LHCN-M2 (cell line): Measurements from ENCODE around the gene SCN2A. TPM values are rescaled to one million over a fixed set of nuclear protein-coding genes. Genes with fewer than 3 reads are reported as not detected.
"Not testable (repeated sequence)": the region's sequence is repeated elsewhere in the genome, so short reads cannot be mapped to it uniquely, and the experiment has no call there.

Experiments used
- DNase-seq: peaks from one replicate; pipeline ENCODE4 v3.0.0-alpha.2; 2012; ENCODE audit warnings: low read depth
- total RNA-seq: library from RNA; depleted of rRNA; stranded (reverse); fragments of >200 nt; gene quantifications from 2 replicates; pipeline ENCODE4 v1.2.3, GENCODE V29; 2014

The SCN2A gene
- total RNA-seq, 1 experiment from 2014 or later, result 2.3 TPM

DNA sequence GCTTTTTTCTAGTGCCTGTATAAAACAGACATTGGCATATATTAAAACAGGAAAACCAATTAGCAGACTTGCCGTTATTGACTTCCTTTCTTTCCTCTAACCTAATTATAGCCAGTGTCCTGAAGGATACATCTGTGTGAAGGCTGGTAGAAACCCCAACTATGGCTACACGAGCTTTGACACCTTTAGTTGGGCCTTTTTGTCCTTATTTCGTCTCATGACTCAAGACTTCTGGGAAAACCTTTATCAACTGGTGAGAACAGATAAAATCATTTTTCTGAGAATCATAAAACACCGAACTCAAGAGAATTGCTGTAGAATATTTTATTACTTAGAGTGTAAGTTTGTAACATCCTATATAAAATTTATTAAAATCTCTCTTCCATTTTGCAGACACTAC lies 74.3 kb downstream of the SCN2A start:
- no peak for DNase-seq

DNA sequence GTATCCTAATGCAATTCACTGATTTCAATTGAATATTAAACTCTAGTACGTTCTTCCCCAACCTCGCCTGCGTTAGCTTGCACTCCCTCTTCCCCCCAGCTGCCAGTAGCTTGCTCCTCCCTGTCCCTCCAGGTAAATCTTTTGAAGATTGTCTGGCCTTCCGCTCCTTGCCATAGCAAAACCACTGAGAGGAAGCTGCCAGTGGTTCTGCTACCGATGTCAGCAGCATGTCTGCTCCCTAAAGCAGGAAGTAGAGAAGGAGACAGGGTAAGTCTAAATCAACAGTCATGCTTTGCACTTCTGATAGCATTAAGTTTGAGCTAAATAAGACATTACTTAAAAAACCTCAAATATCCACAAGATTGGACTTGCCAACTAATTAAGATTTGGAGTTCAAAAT lies 89.1 kb downstream of the SCN2A start:
- DNase-seq, result no peak

DNA sequence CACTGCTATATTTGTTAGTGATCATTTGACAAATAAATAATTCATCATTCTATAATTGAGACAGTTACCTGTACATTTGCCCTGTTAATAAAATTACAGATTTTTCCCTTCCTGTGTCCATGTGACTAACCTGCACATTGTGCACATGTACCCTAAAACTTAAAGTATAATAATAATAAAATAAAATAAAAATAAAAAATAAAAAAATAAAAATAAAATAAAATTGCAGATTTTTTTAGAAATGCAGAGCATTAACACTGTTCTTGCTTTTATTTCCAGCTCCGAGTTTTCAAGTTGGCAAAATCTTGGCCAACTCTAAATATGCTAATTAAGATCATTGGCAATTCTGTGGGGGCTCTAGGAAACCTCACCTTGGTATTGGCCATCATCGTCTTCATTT lies 105.1 kb downstream of the SCN2A start:
- DNase-seq, result not testable (repeated sequence)

DNA sequence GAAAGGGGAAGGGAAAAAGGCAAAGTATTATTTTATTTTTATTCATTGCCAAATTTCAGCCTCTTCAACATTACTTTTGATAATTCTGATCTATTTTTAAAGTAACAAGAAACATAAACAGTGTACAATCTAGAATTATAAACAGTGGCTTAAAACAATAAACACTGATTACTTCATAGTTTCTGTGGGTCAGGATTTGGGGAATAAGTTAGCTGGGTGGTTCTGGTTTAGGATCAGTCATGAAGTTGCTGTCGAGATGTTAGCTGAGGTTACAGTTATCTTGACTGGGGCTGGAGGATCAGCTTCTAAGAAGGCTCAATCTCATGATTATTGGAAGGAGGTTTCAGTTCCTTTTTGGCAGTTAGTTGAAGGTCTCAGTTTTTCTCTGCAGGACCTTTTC lies 109.2 kb downstream of the SCN2A start:
- peak; percentile 3 for DNase-seq

DNA sequence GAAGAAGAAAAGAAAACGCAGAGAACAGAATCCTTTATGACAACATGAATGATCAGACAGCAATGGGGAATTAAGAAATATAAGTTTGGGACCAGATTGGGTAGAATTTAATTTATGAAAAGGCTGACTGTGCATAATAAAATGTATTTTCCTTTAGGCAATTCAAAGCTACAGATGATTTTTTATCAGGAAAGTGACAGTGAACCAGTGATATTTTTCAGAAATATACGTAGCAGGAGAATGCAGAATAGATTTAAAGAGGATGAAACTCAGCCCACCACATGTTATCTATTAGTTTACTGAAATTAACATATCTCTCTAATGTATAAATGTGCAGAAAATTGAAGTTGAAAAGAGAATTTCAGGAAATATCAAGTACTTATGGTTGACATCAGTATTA lies 110.0 kb downstream of the SCN2A start:
- no peak for DNase-seq

DNA sequence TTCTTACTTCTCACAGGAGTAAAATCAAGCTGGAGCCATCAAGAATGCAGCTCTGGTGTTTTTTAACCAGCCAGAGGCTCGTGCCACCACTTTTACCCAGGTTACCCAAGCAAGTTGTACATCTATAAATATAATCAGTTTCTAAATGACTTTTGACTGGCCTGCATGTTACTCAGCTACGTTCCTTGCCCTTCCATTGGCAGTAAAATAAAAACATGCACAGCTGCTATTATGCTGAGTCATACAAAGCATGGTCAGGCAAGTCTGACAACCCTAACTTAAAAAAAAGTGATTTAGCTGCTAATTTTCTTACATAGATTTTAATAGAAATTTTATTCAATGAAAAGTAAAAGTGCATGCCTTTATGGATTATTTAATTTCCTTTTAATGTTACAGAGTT lies 118.5 kb downstream of the SCN2A start:
- peak; percentile 91 for DNase-seq

DNA sequence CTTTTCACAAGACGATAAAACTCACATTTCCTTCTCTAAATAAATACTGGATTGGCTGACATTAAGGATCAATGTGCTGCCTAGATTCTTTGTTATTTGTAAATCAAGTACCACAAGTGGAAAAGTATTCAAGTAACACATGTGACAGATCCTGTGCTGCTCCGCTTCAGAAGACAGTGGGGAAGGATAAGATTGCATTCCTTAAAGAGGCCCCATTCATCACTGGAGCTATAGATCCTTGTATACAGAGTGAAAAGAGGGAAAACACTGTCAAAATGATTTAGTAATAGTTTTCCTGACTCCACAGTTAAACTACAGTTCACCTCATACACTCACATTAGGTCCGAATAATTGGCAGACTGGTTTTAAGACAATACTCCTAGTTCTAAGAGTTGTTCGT lies 122.3 kb downstream of the SCN2A start:
- DNase-seq, result no peak

DNA sequence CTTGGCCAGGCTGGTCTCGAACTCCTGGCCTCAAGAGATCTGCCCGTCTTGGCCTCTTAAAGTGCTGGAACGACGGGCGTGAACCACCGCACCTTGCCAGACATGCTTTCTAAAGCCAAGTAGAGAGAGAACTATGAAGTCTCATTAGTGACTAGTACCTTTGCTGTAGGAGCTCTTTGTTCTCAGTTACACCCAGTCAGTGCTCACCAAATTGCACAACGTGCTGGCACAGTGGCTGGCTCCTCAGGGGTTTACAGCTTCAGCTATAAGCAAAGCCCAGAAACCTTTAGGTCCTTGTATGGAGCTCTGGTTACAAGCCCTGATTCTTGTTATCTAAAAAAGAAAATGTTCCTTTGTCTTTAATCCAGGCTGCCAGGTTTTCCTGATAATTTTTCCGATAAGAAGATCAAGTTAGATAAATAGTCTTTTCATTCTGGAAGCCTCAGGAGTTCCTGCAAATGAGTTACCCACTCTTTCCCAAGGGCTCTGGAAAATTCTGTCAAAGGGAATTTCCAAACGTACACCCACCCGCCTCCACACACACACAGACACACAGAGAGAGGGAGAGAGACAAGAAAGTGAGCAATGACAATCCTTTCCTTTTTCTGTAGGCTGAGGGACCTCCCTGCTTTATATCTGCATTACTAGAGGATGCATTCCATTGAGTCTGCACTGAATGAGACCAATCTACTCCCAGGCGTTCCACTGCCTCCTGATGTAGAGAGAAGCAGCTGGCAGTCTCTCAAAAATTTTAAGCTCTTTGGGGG lies 130.1 kb downstream of the SCN2A start:
- no peak for DNase-seq

DNA sequence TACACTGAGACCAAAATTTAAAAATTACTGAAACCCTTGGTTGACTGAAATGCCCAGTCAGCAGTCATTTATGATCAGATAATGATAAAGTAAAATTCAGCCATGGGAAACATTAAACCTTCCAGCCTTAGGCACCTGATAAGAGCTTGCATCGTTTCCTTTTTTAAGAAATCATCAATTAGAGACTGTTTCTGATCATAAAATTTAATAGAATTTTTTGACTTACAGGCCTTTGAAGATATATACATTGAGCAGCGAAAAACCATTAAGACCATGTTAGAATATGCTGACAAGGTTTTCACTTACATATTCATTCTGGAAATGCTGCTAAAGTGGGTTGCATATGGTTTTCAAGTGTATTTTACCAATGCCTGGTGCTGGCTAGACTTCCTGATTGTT lies 130.7 kb downstream of the SCN2A start:
- DNase-seq, result no peak

DNA sequence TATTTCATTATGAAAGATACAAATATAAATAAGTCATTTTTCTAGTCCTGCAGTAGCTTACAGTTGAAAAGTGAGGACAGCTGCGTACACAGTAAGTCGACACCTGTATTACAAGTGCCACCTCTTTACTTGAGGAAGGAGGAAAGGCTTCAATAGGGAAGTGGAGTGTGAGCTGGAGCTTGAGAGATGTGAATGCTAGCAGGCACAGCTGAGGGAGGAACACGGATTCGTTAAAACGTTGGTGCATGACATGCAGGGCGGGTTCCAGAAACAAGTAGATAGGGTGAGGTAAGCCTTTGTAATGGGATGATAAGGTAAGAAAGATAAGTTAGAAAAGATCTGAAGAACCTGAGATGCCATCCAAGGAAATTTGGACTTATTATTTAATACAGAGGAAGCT lies 132.1 kb downstream of the SCN2A start:
- DNase-seq, result peak; percentile 18

DNA sequence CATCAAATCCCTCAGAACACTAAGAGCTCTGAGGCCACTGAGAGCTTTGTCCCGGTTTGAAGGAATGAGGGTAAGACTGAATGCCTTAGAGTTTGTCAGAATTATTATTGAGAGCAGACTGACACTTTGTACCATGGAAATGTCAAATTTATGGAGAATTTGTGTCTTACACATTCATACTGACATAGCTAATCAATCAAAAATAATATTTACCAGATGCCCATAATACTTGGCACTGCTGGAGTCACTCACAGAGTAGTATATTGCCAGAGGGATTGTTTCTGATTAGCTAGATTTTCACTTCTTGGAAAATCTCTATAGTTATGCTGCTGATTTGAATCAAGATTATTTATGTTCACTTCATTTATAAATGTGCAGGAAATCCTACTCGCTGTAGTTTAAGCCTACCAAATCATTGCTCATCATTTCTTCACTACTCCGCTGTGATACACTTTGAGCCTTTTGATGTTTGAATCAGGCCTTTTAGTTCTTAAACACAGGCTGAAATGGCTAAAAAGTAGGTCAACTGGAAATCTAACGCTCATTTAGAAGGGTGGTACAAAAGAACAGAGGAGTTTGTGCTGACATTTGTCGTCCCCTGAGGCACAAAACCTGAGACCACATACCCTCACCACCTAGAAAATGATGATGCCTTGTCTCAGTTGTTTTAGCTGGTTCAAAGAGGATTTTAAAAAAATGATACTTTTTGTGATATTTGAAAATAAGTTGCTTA lies 134.2 kb downstream of the SCN2A start:
- DNase-seq, result no peak

DNA sequence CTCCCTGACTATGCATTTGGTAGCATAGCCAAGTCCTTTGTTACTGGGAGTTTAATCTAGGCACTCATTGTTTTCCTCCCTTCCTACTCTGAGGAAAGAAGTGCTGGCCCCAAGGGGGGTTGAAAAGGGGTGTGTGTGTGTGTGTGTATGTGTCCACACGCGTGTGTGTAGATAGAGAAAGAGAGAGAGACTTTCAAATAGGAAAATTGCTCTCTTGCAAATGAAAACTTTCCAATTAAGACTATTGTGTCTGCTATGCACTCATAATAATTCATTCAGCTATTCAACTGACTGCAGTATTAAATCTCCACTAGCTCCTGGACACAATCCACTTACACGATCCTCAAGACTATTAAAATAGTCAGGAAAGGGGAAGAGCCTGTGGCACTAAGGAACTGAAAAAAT lies 137.4 kb downstream of the SCN2A start:
- no peak for DNase-seq

DNA sequence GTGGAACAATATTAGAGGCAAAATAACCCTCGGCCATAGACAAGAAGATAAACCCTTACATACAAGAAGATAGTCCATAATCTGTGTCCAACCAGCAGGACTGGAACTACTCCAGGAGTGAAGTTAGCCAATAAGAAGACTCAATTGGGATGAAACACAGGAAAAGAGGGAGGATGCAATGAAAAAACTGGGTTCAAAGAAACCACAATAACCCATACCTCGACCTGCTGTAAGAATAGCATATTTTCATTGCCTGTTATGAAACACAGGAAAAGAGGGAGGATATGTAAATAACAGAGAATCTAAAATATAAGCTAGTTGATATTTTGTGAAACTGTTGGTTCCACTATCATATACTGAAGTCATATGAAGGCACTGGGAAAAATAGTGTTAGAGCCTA lies 143.1 kb downstream of the SCN2A start:
- DNase-seq, result no peak

DNA sequence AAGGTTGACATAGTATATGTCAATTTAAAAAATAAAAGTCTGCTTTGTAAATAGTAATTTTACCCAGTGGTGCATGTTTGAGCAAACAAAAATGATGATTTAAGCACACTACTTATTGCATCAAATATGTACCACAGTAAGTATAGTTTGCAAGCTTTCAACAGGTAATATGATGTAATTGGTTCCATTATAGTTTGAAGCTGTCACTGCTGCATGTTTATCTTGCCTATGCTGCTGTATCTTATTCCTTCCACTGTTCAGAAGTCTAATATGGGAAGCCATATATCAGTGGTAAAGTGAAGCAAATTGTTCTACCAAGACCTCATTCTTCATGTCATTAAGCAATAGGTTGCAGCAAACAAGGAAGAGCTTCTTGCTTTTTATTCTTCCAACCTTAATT lies 151.7 kb downstream of the SCN2A start:
- no peak for DNase-seq

DNA sequence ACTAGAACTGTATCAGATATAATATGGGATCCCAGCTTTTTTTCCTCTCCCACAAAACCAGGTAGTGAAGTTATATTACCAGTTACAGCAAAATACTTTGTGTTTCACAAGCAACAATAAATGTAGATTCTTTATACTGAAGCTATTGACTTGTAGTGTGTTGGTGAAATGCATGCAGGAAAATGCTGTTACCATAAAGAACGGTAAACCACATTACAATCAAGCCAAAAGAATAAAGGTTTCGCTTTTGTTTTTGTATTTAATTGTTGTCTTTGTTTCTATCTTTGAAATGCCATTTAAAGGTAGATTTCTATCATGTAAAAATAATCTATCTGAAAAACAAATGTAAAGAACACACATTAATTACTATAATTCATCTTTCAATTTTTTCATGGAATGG lies 152.6 kb downstream of the SCN2A start:
- no peak for DNase-seq

DNA sequence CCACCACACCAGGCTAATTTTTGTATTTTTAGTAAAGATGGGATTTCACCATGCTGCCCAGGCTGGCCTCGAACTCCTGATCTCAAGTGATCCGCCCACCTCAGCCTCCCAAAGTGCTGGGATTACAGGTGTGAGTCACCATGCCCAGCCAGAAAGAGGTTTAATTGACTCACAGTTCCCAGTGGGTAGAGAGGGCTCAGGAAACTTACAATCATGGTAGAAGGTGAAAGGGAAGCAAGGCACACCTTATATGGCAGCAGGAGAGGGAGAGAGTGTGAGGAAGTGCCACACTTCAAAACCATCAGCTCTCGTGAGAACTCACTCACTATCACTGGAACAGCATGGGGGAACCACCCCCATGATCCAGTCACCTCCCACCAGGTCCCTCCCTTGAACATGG lies 159.4 kb downstream of the SCN2A start:
- DNase-seq, result not testable (repeated sequence)

DNA sequence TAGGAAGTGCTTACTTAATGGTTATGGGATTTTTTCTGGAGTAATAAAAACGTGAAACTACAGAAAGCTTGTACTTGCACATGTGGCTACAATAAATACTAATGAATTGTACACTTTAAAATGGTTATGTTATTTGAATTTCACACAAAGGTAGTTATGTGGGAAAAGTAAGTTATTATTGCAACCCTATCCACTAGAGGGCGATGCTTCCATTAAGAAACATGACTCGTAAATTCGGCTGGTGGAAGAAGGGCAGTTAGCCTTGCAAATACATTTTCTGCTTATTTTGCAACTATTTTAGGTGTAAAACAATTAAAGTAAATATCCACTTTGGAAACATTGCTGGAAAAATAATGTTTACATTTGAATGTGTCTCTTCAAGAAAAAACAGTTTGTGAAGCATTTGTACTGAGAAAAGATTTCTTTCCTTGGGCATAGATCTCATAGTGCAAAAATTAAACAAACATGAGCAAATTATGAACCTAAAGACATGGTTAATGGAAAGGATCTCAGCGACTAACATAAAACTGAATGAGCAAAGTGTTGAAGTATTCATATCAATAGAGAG lies 162.2 kb downstream of the SCN2A start:
- peak; percentile 61 for DNase-seq

DNA sequence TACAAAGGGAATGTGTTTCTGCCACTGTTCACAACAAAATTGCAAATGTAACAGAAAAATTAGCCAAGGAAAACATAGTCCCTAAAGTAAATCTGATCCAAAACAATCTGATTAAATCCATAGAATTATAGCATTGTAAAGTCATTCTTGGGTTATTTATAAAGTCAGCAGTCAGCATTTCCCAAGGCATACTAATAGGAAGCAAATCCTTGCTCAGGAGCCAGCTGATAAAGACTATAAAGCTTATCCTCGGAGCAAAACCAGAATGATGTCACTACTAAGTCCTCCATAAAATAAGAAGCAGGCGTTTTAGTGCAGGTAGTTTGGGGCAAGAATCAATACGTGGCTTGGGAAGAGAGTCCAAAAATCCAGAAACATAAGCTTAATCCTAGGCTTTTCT lies 162.9 kb downstream of the SCN2A start:
- DNase-seq, result no peak

DNA sequence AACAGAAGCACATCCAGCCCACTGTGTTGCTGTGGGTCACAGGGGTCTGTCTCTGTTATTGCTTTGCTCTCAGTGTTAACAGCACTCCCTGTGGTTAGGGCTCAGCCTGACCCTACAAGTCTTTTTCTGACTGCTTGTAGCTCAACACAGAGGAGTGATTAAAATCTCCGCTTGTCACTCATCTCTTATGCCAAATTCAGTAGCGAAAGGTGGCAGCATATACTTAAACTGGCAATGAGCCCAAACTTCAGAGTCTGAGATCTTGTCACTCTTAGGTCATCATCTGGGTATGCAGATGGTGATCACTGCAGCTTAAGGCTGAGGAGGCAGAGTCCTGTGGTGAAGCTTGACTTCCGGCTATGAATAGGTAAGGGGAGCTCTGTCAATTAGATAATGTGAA lies 167.0 kb downstream of the SCN2A start:
- DNase-seq, result no peak

DNA sequence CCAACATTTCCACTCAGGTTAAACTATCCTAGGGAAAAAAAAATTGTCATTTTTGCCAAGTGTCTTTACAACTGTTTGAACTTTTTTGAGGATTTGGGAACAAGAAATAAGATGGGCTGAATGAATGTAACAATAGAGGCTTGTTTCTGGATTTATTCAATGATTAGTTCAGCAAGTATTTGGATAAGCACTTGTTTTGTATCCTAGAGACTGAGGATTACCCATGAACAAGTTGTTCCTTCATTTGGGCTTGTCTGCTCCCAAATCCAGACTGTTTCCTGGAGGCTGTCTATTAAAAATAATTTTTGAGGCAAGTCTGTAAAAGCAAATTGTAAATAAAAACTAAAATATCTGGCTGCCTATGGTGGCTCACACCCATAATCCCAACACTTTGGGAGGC lies 168.3 kb downstream of the SCN2A start:
- DNase-seq, result no peak

DNA sequence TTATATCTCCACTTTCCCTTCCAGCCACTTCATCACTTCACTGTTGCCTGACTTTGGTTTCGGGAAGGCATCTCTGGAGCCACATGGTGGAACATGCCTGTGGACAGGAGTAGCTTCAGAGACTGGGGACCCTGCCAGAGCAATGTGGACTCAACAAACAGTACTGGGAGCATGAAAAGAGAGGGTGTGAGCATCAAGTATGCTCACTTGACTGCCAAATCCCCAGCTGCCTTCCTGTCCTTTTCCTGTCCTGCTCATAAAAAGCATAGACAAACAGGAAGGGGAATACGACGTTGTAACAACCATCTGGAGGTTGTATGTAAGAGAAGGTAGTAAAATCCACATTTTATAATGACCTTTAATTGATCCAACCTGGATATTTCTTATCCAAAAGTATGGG lies 169.0 kb downstream of the SCN2A start:
- no peak for DNase-seq

DNA sequence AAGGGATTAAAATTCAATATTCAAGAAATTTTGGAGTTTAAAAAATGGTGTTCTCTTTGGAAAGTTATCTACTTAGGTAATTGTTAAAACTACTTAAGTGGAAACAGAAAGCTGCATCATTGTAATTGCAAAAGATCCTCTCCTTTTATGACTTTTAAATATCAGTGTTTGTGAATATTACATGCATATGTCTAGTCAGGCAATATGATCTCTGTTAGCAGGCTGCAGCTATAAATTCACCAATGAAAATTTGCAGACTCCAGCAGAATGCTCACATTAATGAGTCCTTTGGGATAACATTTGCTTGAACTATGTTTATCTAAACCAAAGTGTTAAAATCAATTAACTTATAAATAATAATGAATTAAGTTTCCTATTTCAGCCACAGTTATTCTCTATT lies 171.1 kb downstream of the SCN2A start:
- no peak for DNase-seq

DNA sequence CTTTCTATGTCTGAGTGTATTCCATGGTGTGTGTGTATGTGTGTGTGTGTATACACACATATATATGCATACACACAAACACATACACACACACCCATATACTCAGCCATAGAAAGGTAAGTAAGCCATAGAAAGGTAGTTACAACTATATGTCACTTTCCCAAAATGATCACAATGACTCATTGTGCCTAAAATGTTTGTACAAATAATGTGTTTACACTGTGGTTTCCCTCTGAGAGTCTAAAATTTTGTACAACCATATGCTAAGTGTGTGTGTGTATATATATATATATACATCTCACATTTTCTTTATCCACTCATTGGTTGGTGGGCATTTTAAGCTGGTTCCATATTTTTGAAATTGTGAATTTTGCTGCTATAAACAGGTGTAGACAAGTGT lies 175.0 kb downstream of the SCN2A start:
- DNase-seq, result no peak
